Measurements from ENCODE around the gene MTUS2.

MTUS2 gene

DNA sequence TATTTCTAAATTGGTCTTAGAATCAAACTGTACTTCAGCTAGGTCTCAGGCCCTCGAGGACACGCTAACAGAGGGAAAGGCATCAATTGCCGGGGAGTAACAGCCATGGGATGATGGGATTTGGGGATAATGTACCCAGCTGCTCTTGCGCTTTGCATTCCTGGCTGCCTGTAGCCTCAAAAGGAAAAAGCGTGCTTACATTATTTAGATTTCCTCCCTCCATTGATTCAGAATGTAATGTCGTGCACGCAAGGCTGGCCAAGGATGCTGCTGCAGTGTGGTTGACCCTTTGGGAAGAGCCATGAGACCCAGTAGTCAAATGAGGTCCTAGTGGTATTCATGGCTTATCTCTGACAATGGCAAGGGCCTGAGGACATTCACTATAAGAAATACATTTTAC, 680.2 kb downstream of the MTUS2 start:
- DNase-seq (ENCODE audit: extremely low read depth, low read depth): no peak
- TF ChIP-seq, protein P1, sequence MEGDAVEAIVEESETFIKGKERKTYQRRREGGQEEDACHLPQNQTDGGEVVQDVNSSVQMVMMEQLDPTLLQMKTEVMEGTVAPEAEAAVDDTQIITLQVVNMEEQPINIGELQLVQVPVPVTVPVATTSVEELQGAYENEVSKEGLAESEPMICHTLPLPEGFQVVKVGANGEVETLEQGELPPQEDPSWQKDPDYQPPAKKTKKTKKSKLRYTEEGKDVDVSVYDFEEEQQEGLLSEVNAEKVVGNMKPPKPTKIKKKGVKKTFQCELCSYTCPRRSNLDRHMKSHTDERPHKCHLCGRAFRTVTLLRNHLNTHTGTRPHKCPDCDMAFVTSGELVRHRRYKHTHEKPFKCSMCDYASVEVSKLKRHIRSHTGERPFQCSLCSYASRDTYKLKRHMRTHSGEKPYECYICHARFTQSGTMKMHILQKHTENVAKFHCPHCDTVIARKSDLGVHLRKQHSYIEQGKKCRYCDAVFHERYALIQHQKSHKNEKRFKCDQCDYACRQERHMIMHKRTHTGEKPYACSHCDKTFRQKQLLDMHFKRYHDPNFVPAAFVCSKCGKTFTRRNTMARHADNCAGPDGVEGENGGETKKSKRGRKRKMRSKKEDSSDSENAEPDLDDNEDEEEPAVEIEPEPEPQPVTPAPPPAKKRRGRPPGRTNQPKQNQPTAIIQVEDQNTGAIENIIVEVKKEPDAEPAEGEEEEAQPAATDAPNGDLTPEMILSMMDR (IDR thresholded peaks at IDR 0.05; ENCODE audit: low read depth, low read length): no peak

DNA sequence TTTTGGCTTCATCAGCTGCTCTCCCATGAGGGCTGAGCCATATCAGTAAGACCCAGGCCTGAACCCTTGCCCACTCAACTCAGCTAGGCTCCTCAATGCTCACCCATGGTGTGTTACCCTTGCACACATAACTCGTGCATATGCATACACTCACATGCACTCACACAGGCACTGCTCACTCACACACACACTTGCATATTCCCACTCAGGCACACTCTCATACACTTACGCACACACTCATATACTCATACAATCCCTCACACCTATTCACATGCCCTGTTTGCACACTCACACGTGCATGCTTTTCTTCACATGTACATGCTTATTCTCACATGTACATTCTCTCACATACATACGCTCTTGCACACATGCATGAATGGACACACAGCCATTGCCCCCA, 681.5 kb downstream of the MTUS2 start:
- DNase-seq (ENCODE audit: extremely low read depth, low read depth): no peak
- TF ChIP-seq, protein P1 (IDR thresholded peaks at IDR 0.05; ENCODE audit: low read depth, low read length): no peak

DNA sequence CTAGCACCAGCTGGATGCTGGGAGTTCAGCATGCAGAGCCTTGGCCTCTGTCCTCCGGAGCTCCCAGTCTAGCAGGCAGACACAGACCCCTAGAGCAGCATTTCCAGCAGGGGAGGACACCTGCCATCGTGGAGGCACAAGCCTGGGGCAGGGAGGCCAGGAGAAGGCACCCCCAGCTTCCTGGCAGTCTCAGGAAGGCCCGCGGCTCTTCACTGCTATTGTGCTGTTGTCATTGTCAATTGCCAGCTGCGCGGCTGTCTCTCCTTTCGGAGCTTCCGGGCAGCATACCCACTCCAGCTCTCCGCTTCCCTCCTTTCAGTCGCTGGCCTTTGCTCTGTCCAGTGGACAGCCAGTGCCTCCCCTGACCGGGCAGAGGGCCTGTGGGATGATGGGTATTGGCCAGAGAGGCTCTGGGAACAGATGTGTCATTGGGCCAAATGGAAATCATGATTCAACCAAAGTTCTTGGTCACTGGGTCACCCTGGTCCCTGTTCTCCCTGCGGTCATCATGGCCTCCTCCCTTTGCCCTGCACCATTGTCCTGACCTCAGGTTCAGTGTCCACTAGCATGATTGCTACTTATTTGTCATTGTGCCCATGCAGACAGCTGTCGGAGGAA, 682.4 kb downstream of the MTUS2 start:
- DNase-seq (ENCODE audit: extremely low read depth, low read depth): no peak
- TF ChIP-seq, protein P1 (IDR thresholded peaks at IDR 0.05; ENCODE audit: low read depth, low read length): no peak

DNA sequence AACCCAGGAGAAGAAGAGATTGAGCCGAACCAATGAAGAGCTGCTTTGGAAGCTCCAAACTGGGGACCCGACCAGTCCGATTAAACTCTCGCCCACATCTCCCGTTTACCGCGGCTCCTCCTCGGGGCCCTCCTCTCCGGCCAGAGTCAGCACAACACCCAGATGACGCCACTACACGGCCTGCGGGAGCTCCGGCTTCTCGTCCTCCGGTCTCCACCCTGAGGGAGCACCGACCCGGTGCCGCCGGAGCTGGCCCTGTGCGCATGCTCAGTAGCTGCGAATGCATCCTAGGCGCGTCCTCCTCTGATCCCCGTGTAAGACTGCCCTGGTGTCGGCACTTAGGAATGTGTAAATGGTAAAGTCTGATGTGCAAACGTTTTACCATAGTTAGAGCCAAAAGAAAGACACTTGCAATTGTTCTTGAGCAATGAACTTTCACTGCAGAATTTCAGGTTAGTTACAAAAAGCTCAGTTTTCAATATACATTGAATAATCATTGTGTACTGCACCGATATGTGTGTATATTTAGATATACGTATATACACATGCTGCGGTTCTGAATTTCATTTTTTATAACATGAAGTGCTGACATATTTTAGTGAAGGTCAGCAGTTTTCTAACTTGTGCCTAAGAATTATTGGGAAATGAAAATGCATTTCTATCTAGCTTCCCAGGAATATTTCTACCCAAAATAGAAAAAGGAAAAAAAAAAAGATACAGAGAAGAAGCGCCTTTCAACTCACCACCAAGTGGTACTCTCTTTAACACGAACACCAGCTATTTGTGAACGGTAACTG, 683.1 kb downstream of the MTUS2 start:
- DNase-seq (ENCODE audit: extremely low read depth, low read depth): no peak
- TF ChIP-seq, protein P1 (IDR thresholded peaks at IDR 0.05; ENCODE audit: low read depth, low read length): no peak

DNA sequence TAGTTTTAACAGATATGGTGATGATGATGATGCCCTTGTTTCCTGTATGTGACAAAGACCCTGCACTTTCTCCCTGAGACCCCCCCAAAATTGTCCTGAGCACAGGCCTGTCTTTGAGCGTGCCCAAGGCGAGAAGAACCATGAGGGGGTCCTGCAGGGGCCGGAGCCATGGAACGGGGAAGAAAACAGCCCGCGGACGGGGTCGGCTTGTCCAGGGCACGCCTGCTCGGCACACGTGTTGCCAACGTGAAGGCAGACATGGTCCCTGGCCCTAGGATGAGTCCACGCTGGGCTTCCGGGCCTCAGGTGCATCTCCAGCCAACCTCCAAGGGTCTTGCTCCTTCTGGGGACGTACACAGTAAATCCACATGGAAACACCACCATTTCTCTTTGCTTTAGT, 684.6 kb downstream of the MTUS2 start:
- DNase-seq (ENCODE audit: extremely low read depth, low read depth): no peak
- TF ChIP-seq, protein P1 (IDR thresholded peaks at IDR 0.05; ENCODE audit: low read depth, low read length): no peak

DNA sequence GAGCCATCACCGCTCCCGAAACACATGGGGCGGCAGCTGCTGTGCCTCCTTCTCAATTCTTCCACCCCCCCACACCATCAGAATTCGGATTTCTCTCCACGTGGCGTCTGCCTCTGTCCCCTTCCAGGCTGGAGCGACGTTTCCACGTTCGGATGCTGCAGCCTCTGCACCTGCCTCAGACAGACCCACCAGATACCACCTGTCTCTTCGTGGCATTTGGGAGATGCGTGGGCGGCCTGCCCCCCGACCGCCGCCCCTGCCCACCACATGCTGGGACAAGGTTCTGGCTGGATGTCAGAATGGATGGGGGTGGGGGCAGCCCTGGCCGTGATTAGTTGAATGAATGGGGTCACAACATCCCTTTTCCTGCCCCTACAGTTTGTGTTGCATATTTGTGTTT, 685.4 kb downstream of the MTUS2 start:
- TF ChIP-seq, protein P1 (IDR thresholded peaks at IDR 0.05; ENCODE audit: low read depth, low read length): no peak
- no peak for DNase-seq (ENCODE audit: extremely low read depth, low read depth)

DNA sequence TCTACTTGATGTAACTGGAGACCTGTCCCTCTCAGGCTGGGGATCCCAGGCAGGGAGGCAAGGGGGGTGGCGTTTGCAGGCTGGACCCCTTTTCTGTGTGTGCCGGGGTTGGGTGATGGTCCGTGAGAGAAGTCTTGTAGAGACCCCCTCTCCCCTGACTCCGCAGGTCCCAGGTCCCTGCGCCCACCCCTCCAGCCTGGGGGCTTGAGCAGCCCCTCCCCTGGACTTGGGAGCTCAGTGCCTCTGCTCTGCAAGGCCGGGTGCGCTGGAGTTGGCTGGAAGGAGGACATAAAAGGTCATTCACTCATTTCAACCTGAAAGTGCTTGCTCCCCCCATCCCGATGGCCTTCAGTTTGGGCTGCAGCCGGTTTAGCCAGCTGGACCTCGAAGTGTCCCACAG, 685.8 kb downstream of the MTUS2 start:
- TF ChIP-seq, protein P1 (IDR thresholded peaks at IDR 0.05; ENCODE audit: low read depth, low read length): no peak
- DNase-seq (ENCODE audit: extremely low read depth, low read depth): no peak

All from AG09319 (cell line).